Loucy (cell line): ENCODE data around the gene B4GALT2.

Experiments used
- H2AFZ ChIP-seq: fragments of 200-600 bp; sonication (generic); 2 replicates; pipeline ENCODE4 v1.6.0; 2016; ENCODE audit warnings: antibody characterized with exemption, mild to moderate bottlenecking, low read length, moderate library complexity
- H3F3A ChIP-seq: fragments of 200-600 bp; 2 replicates; pipeline ENCODE4 v1.6.0; 2016; ENCODE audit warnings: antibody characterized with exemption, low read depth, mild to moderate bottlenecking
- H3K27me3 ChIP-seq: fragments of 200-600 bp; sonication (generic); 2 replicates; pipeline ENCODE4 v1.6.1; 2014; ENCODE audit warnings: low read length, mild to moderate bottlenecking; ENCODE audit not compliant: insufficient read depth, poor library complexity, severe bottlenecking
- H3K36me3 ChIP-seq: fragments of 200-600 bp; sonication (generic); 2 replicates; pipeline ENCODE4 v1.6.1; 2016; ENCODE audit warnings: low read length; ENCODE audit not compliant: insufficient read depth
- H3K4me1 ChIP-seq: fragments of 200-600 bp; sonication (generic); 2 replicates; pipeline ENCODE4 v1.5.1; 2014; ENCODE audit warnings: low read length, mild to moderate bottlenecking; ENCODE audit not compliant: insufficient read depth, poor library complexity, severe bottlenecking
- H3K4me2 ChIP-seq: fragments of 200-600 bp; sonication (generic); 2 replicates; pipeline ENCODE4 v1.6.0; 2014; ENCODE audit warnings: antibody characterized with exemption, low read length, low read depth, mild to moderate bottlenecking; ENCODE audit not compliant: poor library complexity, severe bottlenecking
- H3K4me3 ChIP-seq: fragments of 200-600 bp; sonication (generic); 2 replicates; pipeline ENCODE4 v1.5.1; 2014; ENCODE audit warnings: low read length, mild to moderate bottlenecking, mixed read lengths; ENCODE audit not compliant: poor library complexity, severe bottlenecking
- H3K79me2 ChIP-seq: fragments of 200-600 bp; sonication (generic); 2 replicates; pipeline ENCODE4 v1.6.1; 2014; ENCODE audit warnings: low read length; ENCODE audit not compliant: insufficient read depth
- H3K9ac ChIP-seq: fragments of 200-600 bp; sonication (generic); 2 replicates; pipeline ENCODE4 v1.6.0; 2014; ENCODE audit warnings: mild to moderate bottlenecking, low read depth, low read length, moderate library complexity; ENCODE audit not compliant: poor library complexity, severe bottlenecking
- H3K9me2 ChIP-seq: fragments of 200-600 bp; sonication (generic); replicated peaks from 2 replicates; pipeline ENCODE4 v1.6.1; 2016; ENCODE audit warnings: low read depth, low read length, mixed read lengths
- H3K9me3 ChIP-seq: fragments of 200-600 bp; sonication (generic); 2 replicates; pipeline ENCODE4 v1.6.1; 2014; ENCODE audit warnings: mild to moderate bottlenecking, antibody characterized with exemption, low read length, low read depth; ENCODE audit not compliant: insufficient read depth
- H4K20me1 ChIP-seq: fragments of 200-600 bp; sonication (generic); 2 replicates; pipeline ENCODE4 v1.6.0; 2014; ENCODE audit warnings: antibody characterized with exemption, low read length, mild to moderate bottlenecking; ENCODE audit not compliant: insufficient read depth, poor library complexity, severe bottlenecking
- EZH2phosphoT487 ChIP-seq: fragments of 200-600 bp; IDR thresholded peaks from 2 replicates; pipeline ENCODE4 v1.6.1; 2018; ENCODE audit warnings: antibody characterized with exemption, mild to moderate bottlenecking, moderate library complexity, borderline replicate concordance
- TF ChIP-seq, protein P1 (sequence below): fragments of 200-600 bp; sonication (generic); conservative IDR thresholded peaks from 2 replicates; pipeline ENCODE4 v1.5.1; 2014; ENCODE audit warnings: mild to moderate bottlenecking, antibody characterized with exemption, low read length

Gene B4GALT2

DNA sequence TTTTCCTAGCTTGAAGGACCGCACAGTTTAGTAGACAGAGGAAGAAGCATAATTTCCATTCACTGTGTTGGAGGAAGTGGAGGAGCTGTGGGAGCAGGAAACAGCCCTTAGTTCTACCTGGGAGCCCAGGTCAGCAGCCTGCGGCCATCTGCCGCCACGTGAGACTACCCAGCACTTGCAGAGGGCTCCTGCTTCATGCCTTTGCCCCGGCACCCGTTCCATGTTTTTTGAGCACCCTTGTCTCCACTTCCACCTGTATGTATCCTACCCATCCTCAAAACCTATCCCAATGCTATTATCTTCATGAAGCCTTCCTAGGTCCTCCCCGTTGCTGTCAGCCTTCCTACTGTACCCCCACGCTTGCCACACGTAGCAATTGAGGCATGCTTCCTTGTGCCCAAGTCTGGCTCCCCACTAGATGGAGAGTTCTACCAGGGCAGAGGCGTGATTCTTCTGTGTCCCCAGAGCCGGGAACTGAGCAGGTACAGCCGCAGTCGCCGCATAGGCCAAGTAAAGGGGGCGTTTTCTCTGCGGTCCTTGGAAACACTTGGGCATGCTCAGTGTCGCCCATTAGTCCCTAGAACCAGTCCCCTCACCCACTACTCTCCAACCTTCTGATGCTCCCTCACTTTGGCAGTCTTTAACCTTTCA is 50.4 kb downstream of the B4GALT2 start:
- Histone ChIP-seq H3K9me3 (no peaks in the 10 kb centered on the region), H3K9ac (peak overlapping the region; percentile 74), H3K4me3 (peak overlapping the region; percentile 82), H3K27me3 (no peaks in the 10 kb centered on the region), H3F3A (no peaks in the 10 kb centered on the region), H3K9me2 (no peaks in the 10 kb centered on the region), H2AFZ (peak overlapping the region; percentile 97), H3K4me1 (peaks cover 16% of the 10 kb centered on the region), H3K4me2 (peak overlapping the region; percentile 84), H3K36me3 (no peaks in the 10 kb centered on the region), H4K20me1 (no peaks in the 10 kb centered on the region), H3K79me2 (no peaks in the 10 kb centered on the region)
- TF ChIP-seq, protein P1, sequence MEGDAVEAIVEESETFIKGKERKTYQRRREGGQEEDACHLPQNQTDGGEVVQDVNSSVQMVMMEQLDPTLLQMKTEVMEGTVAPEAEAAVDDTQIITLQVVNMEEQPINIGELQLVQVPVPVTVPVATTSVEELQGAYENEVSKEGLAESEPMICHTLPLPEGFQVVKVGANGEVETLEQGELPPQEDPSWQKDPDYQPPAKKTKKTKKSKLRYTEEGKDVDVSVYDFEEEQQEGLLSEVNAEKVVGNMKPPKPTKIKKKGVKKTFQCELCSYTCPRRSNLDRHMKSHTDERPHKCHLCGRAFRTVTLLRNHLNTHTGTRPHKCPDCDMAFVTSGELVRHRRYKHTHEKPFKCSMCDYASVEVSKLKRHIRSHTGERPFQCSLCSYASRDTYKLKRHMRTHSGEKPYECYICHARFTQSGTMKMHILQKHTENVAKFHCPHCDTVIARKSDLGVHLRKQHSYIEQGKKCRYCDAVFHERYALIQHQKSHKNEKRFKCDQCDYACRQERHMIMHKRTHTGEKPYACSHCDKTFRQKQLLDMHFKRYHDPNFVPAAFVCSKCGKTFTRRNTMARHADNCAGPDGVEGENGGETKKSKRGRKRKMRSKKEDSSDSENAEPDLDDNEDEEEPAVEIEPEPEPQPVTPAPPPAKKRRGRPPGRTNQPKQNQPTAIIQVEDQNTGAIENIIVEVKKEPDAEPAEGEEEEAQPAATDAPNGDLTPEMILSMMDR = no peak
- TF ChIP-seq EZH2phosphoT487 = no peak

DNA sequence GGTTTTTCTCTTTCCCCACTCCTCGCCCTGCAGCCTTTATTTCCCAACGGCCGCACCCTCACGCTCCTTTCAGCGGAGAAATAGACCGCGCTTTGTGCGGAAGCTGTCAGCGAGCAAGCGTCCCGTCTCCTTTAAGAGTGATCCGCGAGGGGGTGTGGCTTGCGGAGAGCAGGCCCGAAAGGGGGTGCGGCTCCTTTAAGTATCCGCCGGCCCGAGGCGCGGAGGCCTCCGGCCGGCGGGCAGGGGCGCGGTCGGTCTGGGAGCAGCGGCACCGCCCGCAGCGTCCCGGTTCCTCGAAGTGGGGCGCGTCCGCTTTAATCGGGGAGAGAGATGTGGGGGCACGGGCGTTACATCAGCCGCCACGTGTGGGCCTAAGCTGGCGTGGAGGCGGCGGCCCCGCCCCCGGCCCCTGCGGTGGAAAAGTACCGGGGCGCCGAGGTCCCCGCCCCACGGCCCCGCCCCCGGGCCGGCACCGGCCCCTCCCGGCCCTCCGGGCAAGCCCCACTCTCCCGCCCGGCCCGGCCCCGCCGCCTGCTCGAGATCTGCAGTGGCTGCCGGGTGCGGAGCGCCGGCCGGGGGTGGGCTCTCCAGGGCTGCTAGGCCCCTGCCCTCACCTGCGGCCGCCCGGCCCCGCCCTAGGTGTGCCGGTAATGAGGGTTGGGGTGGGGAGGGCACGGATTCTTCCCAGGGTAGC is 51.0 kb downstream of the B4GALT2 start:
- Histone ChIP-seq H3K79me2 (no peaks in the 10 kb centered on the region), H3K9me2 (no peaks in the 10 kb centered on the region), H4K20me1 (no peaks in the 10 kb centered on the region), H3K4me1 (peaks cover 16% of the 10 kb centered on the region), H3K4me2 (peak overlapping the region; percentile 84), H3K9me3 (no peaks in the 10 kb centered on the region), H3K27me3 (no peaks in the 10 kb centered on the region), H3F3A (no peaks in the 10 kb centered on the region), H2AFZ (peak overlapping the region; percentile 97), H3K9ac (peak overlapping the region; percentile 74), H3K36me3 (no peaks in the 10 kb centered on the region), H3K4me3 (peak overlapping the region; percentile 82)
- TF ChIP-seq EZH2phosphoT487 = no peak
- TF ChIP-seq, protein P1 = no peak

DNA sequence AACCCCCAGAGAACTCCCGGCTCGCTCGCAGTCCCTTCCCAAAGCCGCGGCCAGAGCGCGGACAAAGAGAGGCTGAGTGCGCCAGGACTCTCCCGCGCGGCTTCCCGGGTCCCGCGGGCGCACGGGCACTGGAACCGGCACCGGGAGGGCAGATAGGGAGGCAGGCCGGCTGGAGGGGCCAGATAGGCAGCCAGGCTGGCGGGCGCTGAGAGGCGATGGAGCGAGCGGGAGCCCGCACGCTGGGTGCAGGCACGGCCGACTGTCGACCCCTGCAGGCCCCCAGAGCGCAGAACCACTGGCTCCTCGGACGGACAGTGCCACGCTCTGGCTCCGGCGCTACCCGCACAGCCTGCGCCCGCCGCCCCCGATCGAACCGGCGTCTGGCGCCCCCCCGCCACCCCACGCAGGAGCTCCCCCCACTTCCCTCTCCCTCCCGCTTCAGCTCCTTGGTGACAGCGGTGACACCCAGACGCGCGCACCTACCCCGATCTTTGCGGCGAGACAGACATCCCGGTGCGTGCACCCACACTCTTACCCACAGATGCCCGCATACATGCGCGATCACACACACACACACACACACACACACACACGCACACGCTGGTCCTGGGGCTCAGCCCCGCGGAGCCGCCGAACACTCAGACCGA is 51.7 kb downstream of the B4GALT2 start:
- Histone ChIP-seq H3F3A (no peaks in the 10 kb centered on the region), H3K4me2 (peak overlapping the region; percentile 84), H3K79me2 (no peaks in the 10 kb centered on the region), H3K9me3 (no peaks in the 10 kb centered on the region), H3K4me1 (peaks cover 16% of the 10 kb centered on the region), H3K9ac (peak overlapping the region; percentile 74), H3K4me3 (peak overlapping the region; percentile 82), H3K9me2 (no peaks in the 10 kb centered on the region), H3K36me3 (no peaks in the 10 kb centered on the region), H2AFZ (peak overlapping the region; percentile 97), H3K27me3 (no peaks in the 10 kb centered on the region), H4K20me1 (no peaks in the 10 kb centered on the region)
- TF ChIP-seq EZH2phosphoT487 = no peak
- TF ChIP-seq, protein P1 = peak; percentile 37
